Naive thymus-derived CD4-positive, alpha-beta T cell (primary cell): ENCODE data around the gene ZSCAN1. TPM values are rescaled to one million over a fixed set of nuclear protein-coding genes. Genes with fewer than 3 reads are reported as not detected.

ENCODE experiments used
- ATAC-seq: fragments of 150-1000 bp; cut with Tn5 transposase; 2 replicates; pipeline ENCODE4 v1.10.0; 2021; ENCODE audit warnings: mild to moderate bottlenecking, moderate library complexity
- CTCF ChIA-PET: fragments of 350-600 bp; sonication (Branson Sonifier 250); formaldehyde crosslinking; loops from one replicate; lab custom pipeline; 2021; ENCODE audit warnings: antibody characterized with exemption; lab: Charles Lee
- POLR2A ChIA-PET: fragments of 350-600 bp; sonication (Branson Sonifier 250); formaldehyde crosslinking; loops from one replicate; lab custom pipeline; 2021; ENCODE audit warnings: antibody characterized with exemption, inconsistent platforms; lab: Charles Lee
- DNase-seq, 9 donors: peaks; one replicate each; pipeline versions ENCODE4 v3.0.0 to v3.0.0-alpha.2; 2020 to 2022; ENCODE audit warnings: mixed read lengths in 1 of 9
- H3K27ac ChIP-seq: one replicate; pipeline ENCODE4 v1.7.0; 2013; ENCODE audit warnings: mild to moderate bottlenecking, low read depth, low read length, moderate library complexity
- H3K27me3 ChIP-seq, 2 donors: one replicate each; pipeline ENCODE4 v1.7.0; 2013; ENCODE audit warnings: low read length in 2 of 2, mild to moderate bottlenecking in 2 of 2, moderate library complexity in 2 of 2; ENCODE audit not compliant: control insufficient read depth in 2 of 2, insufficient read depth in 2 of 2
- H3K36me3 ChIP-seq, 3 experiments: 1 replicate in 2 of 3; 2 replicates in 1 of 3; pipeline ENCODE4 v1.7.0; 2013; ENCODE audit warnings: low read length in 3 of 3, mild to moderate bottlenecking in 3 of 3, moderate library complexity in 1 of 3; ENCODE audit not compliant: insufficient read depth in 3 of 3, control insufficient read depth in 2 of 3
- H3K4me1 ChIP-seq, 2 donors: one replicate each; pipeline ENCODE4 v1.7.0; 2013; ENCODE audit warnings: low read length in 2 of 2, mild to moderate bottlenecking in 2 of 2, moderate library complexity in 1 of 2; ENCODE audit not compliant: control insufficient read depth in 2 of 2, insufficient read depth in 2 of 2
- H3K4me3 ChIP-seq: 2 replicates; pipeline ENCODE4 v1.7.0; 2013; ENCODE audit warnings: mild to moderate bottlenecking, low read length
- H3K9me3 ChIP-seq, 3 experiments: 1 replicate in 2 of 3; 2 replicates in 1 of 3; pipeline ENCODE4 v1.7.0; 2013; ENCODE audit warnings: low read length in 3 of 3; ENCODE audit not compliant: control insufficient read depth in 2 of 3
- H3K27ac Mint-ChIP-seq, 9 donors: one replicate each; pipeline ENCODE4 v1.8.0; 2020 to 2022; ENCODE audit warnings: mixed read lengths in 9 of 9, mild to moderate bottlenecking in 8 of 9, moderate library complexity in 5 of 9, inconsistent platforms in 2 of 9
- H3K27me3 Mint-ChIP-seq, 5 donors: one replicate each; pipeline ENCODE4 v1.8.0; 2021 to 2022; ENCODE audit warnings: mixed read lengths in 5 of 5, mild to moderate bottlenecking in 1 of 5
- H3K36me3 Mint-ChIP-seq, 5 donors: one replicate each; pipeline ENCODE4 v1.8.0; 2020 to 2022; ENCODE audit warnings: mixed read lengths in 5 of 5, mild to moderate bottlenecking in 3 of 5, inconsistent platforms in 1 of 5
- H3K4me1 Mint-ChIP-seq, 7 donors: one replicate each; pipeline ENCODE4 v1.8.0; 2020 to 2022; ENCODE audit warnings: mixed read lengths in 7 of 7, mild to moderate bottlenecking in 3 of 7, inconsistent platforms in 1 of 7
- H3K4me3 Mint-ChIP-seq, 10 donors: one replicate each; pipeline ENCODE4 v1.8.0; 2020 to 2022; ENCODE audit warnings: mild to moderate bottlenecking in 10 of 10, mixed read lengths in 10 of 10, moderate library complexity in 6 of 10, inconsistent platforms in 2 of 10
- H3K9me3 Mint-ChIP-seq, 11 donors: one replicate each; pipeline ENCODE4 v1.8.0; 2020 to 2022; ENCODE audit warnings: mixed read lengths in 11 of 11, mild to moderate bottlenecking in 4 of 11, inconsistent platforms in 1 of 11, moderate library complexity in 1 of 11
- intact Hi-C, 2 donors: fragments of 100-400 bp; cut with micrococcal nuclease; formaldehyde crosslinking; loops; one replicate each; pipeline ENCODE4 v1.15.1; 2023
- polyA plus RNA-seq, 2 donors: library from polyadenylated mRNA; unstranded; fragments of 300-500 nt; fragmentation: Illumina TruSeq; gene quantifications; one replicate each; pipeline ENCODE4 v1.2.3, GENCODE V29; 2021
- total RNA-seq, 6 experiments: library from RNA in 5 of 6; stranded (reverse) in 5 of 6; gene quantifications; 1 replicate in 5 of 6; 2 replicates in 1 of 6; pipeline ENCODE4 v1.2.3 and lab custom pipeline; 2021 to 2026

ZSCAN1 gene
- total RNA-seq: not detected
- not detected for polyA plus RNA-seq
- total RNA-seq (lab: John Stamatoyannopoulos, UW): not detected

GRCh38 chr19:58033741-58034476, at the start of gene ZSCAN1:
Gene ZSCAN1 (plus strand): TSS chr19:58034025. CDS start chr19:58037837, 3,812 bp downstream.
- peak within 1 kb of the TSS in 1 of 9 donors; percentile 80 for H3K27ac Mint-ChIP-seq
- peak in 2 of 9 donors; percentile 14 to 15 for DNase-seq
- Histone ChIP-seq H3K4me1 (no peaks in the 10 kb centered on the region), H3K4me3 (no peak within 1 kb of the TSS), H3K9me3 (peaks cover 0 to 54% (median 0%) of the 10 kb centered on the region in 3 experiments), H3K27me3 (peaks cover 0 to 4% of the 10 kb centered on the region in 2 donors), H3K27ac (no peak within 1 kb of the TSS), H3K36me3 (no peaks in the 10 kb centered on the region)
- intact Hi-C loops: no loop called here
- H3K9me3 Mint-ChIP-seq: peaks cover 13 to 89% (median 49%) of the 10 kb centered on the region in 11 donors
- H3K27me3 Mint-ChIP-seq: peaks cover 3 to 48% (median 33%) of the 10 kb centered on the region in 5 donors
- ATAC-seq: peak; percentile 70
- CTCF ChIA-PET: no interaction called here
- POLR2A ChIA-PET: no interaction called here
- H3K4me1 Mint-ChIP-seq: peaks cover 0 to 4% (median 2%) of the 10 kb centered on the region in 7 donors
- H3K4me3 Mint-ChIP-seq: peak within 1 kb of the TSS; percentile 8 to 81 (median 28)
- peaks cover 4 to 24% (median 16%) of the 10 kb centered on the region in 5 donors for H3K36me3 Mint-ChIP-seq

GRCh38 chr19:57992841-57993240, 41.0 kb upstream of the ZSCAN1 start:
- H3K4me3 ChIP-seq: no peak overlapping the region
- H3K4me3 Mint-ChIP-seq: no peak overlapping the region
- H3K27ac ChIP-seq: no peak overlapping the region
- H3K36me3 Mint-ChIP-seq: peaks cover 36 to 83% (median 79%) of the 10 kb centered on the region in 5 donors
- H3K27ac Mint-ChIP-seq: no peak overlapping the region
- ChIA-PET POLR2A (interaction anchor here (0.6 to 1.3 kb wide), 2 partner anchors 8 to 10 kb away, joined by 3 read pairs; partner anchors contain the start of gene ZNF606), CTCF (no interaction called here)
- intact Hi-C loops: no loop called here
- H3K4me1 ChIP-seq: no peaks in the 10 kb centered on the region
- peaks cover 0 to 7% (median 0%) of the 10 kb centered on the region in 7 donors for H3K4me1 Mint-ChIP-seq
- H3K27me3 Mint-ChIP-seq: no peaks in the 10 kb centered on the region
- no peaks in the 10 kb centered on the region for H3K27me3 ChIP-seq
- H3K9me3 ChIP-seq: peaks cover 0 to 76% (median 45%) of the 10 kb centered on the region in 3 experiments
- ATAC-seq (no peak), DNase-seq (no peak)
- H3K36me3 ChIP-seq: peaks cover 0 to 57% (median 14%) of the 10 kb centered on the region in 3 experiments
- peaks cover 10 to 93% (median 70%) of the 10 kb centered on the region in 11 donors for H3K9me3 Mint-ChIP-seq

- ChIA-PET CTCF (no interaction called here), POLR2A (interaction anchor here (1.0 kb wide), 1 partner anchor 8 kb away, joined by 3 read pairs; no protein-coding TSS in a partner anchor)
- H3K27ac ChIP-seq: no peak overlapping the region
- intact Hi-C loops: loop anchor here (5.0 kb wide), 2 partner anchors 152 to 368 kb away; partner anchors contain the start of genes ZNF211 (in 1 of the 2) and ZNF329 (in 1 of the 2)
- Mint-ChIP-seq H3K27me3 (no peaks in the 10 kb centered on the region), H3K9me3 (peaks cover 6 to 93% (median 60%) of the 10 kb centered on the region in 11 donors), H3K36me3 (peaks cover 36 to 86% (median 78%) of the 10 kb centered on the region in 5 donors), H3K4me3 (peak overlapping the region; percentile 80 to 90 (median 88)), H3K27ac (peak overlapping the region in 3 of 9 donors; percentile 85 to 92 (median 86)), H3K4me1 (peaks cover 15 to 40% (median 27%) of the 10 kb centered on the region in 7 donors)
- H3K9me3 ChIP-seq: peaks cover 0 to 56% (median 35%) of the 10 kb centered on the region in 3 experiments
- peaks cover 14 to 18% of the 10 kb centered on the region in 2 donors for H3K4me1 ChIP-seq
- ATAC-seq (no peak), DNase-seq (no peak)
- no peaks in the 10 kb centered on the region for H3K27me3 ChIP-seq
- no peak overlapping the region for H3K4me3 ChIP-seq
- peaks cover 0 to 65% (median 7%) of the 10 kb centered on the region in 3 experiments for H3K36me3 ChIP-seq
Observed at GRCh38 chr19:58000677-58001076, 33.1 kb upstream of the ZSCAN1 start.

GRCh38 chr19:58001895-58002369, 31.9 kb upstream of the ZSCAN1 start:
- ATAC-seq (peak; percentile 27), DNase-seq (peak in 3 of 9 donors; percentile 11 to 46 (median 45))
- H3K9me3 Mint-ChIP-seq: peaks cover 3 to 93% (median 62%) of the 10 kb centered on the region in 11 donors
- peak overlapping the region; percentile 90 for H3K27ac ChIP-seq
- ChIA-PET CTCF (interaction anchor here (0.5 kb wide), 1 partner anchor 491 kb away, joined by 4 read pairs; no protein-coding TSS in a partner anchor), POLR2A (interaction anchor here (0.8 to 2.9 kb wide), 18 partner anchors 12 to 762 kb away, joined by 3 to 17 read pairs (median 4); partner anchors contain the start of genes CHMP2A, ZNF135, ZNF274 and ZNF417)
- peaks cover 0 to 65% (median 13%) of the 10 kb centered on the region in 3 experiments for H3K36me3 ChIP-seq
- H3K4me1 Mint-ChIP-seq: peaks cover 15 to 40% (median 27%) of the 10 kb centered on the region in 7 donors
- H3K4me3 ChIP-seq: peak overlapping the region; percentile 91
- peak overlapping the region; percentile 79 to 94 (median 86) for H3K27ac Mint-ChIP-seq
- H3K36me3 Mint-ChIP-seq: peaks cover 31 to 84% (median 78%) of the 10 kb centered on the region in 5 donors
- peaks cover 14 to 18% of the 10 kb centered on the region in 2 donors for H3K4me1 ChIP-seq
- no peaks in the 10 kb centered on the region for H3K27me3 Mint-ChIP-seq
- H3K27me3 ChIP-seq: no peaks in the 10 kb centered on the region
- intact Hi-C loops: loop anchor here (1.0 to 5.0 kb wide), 23 partner anchors 55 to 1687 kb away; partner anchors contain the start of genes ZNF256 (in 2 of the 2), ZNF274 (in 2 of the 2), ZNF329 (in 2 of the 2) and ZNF416 (in 2 of the 2)
- peak overlapping the region; percentile 80 to 90 (median 88) for H3K4me3 Mint-ChIP-seq
- peaks cover 0 to 56% (median 30%) of the 10 kb centered on the region in 3 experiments for H3K9me3 ChIP-seq

- DNase-seq (peak; percentile 79 to 87 (median 85)), ATAC-seq (peak; percentile 100)
- Mint-ChIP-seq H3K27ac (peak within 1 kb of the TSS; percentile 79 to 94 (median 88)), H3K9me3 (peaks cover 3 to 93% (median 65%) of the 10 kb centered on the region in 11 donors), H3K4me3 (peak within 1 kb of the TSS; percentile 80 to 90 (median 88)), H3K36me3 (peaks cover 32 to 84% (median 78%) of the 10 kb centered on the region in 5 donors), H3K4me1 (peaks cover 15 to 40% (median 27%) of the 10 kb centered on the region in 7 donors), H3K27me3 (no peaks in the 10 kb centered on the region)
- peaks cover 0 to 62% (median 35%) of the 10 kb centered on the region in 3 experiments for H3K9me3 ChIP-seq
- H3K27me3 ChIP-seq: no peaks in the 10 kb centered on the region
- peaks cover 14 to 18% of the 10 kb centered on the region in 2 donors for H3K4me1 ChIP-seq
- ChIA-PET CTCF (no interaction called here), POLR2A (interaction anchor here (0.6 to 2.9 kb wide), 32 partner anchors 8 to 762 kb away, joined by 3 to 17 read pairs (median 3); partner anchors contain the start of genes CHMP2A, ZNF135, ZNF211 and ZNF274)
- peak within 1 kb of the TSS; percentile 90 for H3K27ac ChIP-seq
- peak within 1 kb of the TSS; percentile 91 for H3K4me3 ChIP-seq
- intact Hi-C loops: loop anchor here (1.0 to 5.0 kb wide), 23 partner anchors 55 to 1688 kb away; partner anchors contain the start of genes ZNF256 (in 2 of the 2), ZNF274 (in 2 of the 2), ZNF329 (in 2 of the 2) and ZNF416 (in 2 of the 2)
- peaks cover 0 to 61% (median 13%) of the 10 kb centered on the region in 3 experiments for H3K36me3 ChIP-seq
Observed at GRCh38 chr19:58002384-58003173, 31.2 kb upstream of the ZSCAN1 start, which contains the start of gene ZNF606. Gene ZNF606 (minus strand): TSS chr19:58002820. CDS start chr19:58001319, 1,501 bp downstream.
